ENCODE measurements around the gene PCED1A. TPM values are rescaled to one million over a fixed set of nuclear protein-coding genes. Genes with fewer than 3 reads are reported as not detected.

Gene PCED1A
- total RNA-seq, 2 experiments from 2014 or later: 6.9 to 9.8 TPM

GRCh38 chr20:2866236-2866635 lies 25.8 kb upstream of the PCED1A start:
- no peaks in the 10 kb centered on the region for H3K9me2 ChIP-seq (ENCODE audit: insufficient read depth, low read length)
- no peak overlapping the region for H3K4me2 ChIP-seq (ENCODE audit: low read length)
- H2AFZ ChIP-seq (ENCODE audit: low read length): no peak overlapping the region
- H3K36me3 ChIP-seq (ENCODE audit: insufficient read depth, low read length): peaks cover 6% of the 10 kb centered on the region; the same call in 1 of the 2 replicates
- BruUV-seq (replicated peaks): no TSS peak
- ChIA-PET POLR2A (no interaction called here), CTCF (ENCODE audit: unreplicated experiment) (no interaction called here)
- H3K9me3 ChIP-seq (ENCODE audit: low read length): no peaks in the 10 kb centered on the region
- no peaks in the 10 kb centered on the region for H3K4me1 ChIP-seq (ENCODE audit: insufficient read depth, low read length, poor library complexity, severe bottlenecking)
- DNase-seq (ENCODE audit: low spot score): no peak
- H3K27ac ChIP-seq (ENCODE audit: low read depth, low read length, poor library complexity, severe bottlenecking): no peak overlapping the region
- no peak overlapping the region for H3K4me3 ChIP-seq (ENCODE audit: low read depth, low read length, poor library complexity, severe bottlenecking)
- H3K79me2 ChIP-seq (ENCODE audit: insufficient read depth, low read depth, low read length): no peaks in the 10 kb centered on the region
- intact Hi-C loops (cut with micrococcal nuclease; ENCODE audit: unreplicated experiment): no loop called here
- TF ChIP-seq CTCF (conservative IDR thresholded peaks at IDR 0.05; ENCODE audit: low read length) (no peak), EZH2phosphoT487 (IDR thresholded peaks at IDR 0.05; ENCODE audit: borderline replicate concordance, low read depth, low read length) (no peak)
- H4K20me1 ChIP-seq (ENCODE audit: insufficient read depth, low read length): no peaks in the 10 kb centered on the region

- H3K79me2 ChIP-seq (ENCODE audit: insufficient read depth, low read depth, low read length): no peaks in the 10 kb centered on the region
- peaks cover 6% of the 10 kb centered on the region; the same call in 1 of the 2 replicates for H3K36me3 ChIP-seq (ENCODE audit: insufficient read depth, low read length)
- H4K20me1 ChIP-seq (ENCODE audit: insufficient read depth, low read length): no peaks in the 10 kb centered on the region
- no peaks in the 10 kb centered on the region for H3K4me1 ChIP-seq (ENCODE audit: insufficient read depth, low read length, poor library complexity, severe bottlenecking)
- no peaks in the 10 kb centered on the region for H3K9me3 ChIP-seq (ENCODE audit: low read length)
- TF ChIP-seq CTCF (conservative IDR thresholded peaks at IDR 0.05; ENCODE audit: low read length) (peak; percentile 64), EZH2phosphoT487 (IDR thresholded peaks at IDR 0.05; ENCODE audit: borderline replicate concordance, low read depth, low read length) (no peak)
- no peak overlapping the region for H3K4me2 ChIP-seq (ENCODE audit: low read length)
- no peak overlapping the region for H3K4me3 ChIP-seq (ENCODE audit: low read depth, low read length, poor library complexity, severe bottlenecking)
- H3K9me2 ChIP-seq (ENCODE audit: insufficient read depth, low read length): no peaks in the 10 kb centered on the region
- no peak overlapping the region for H3K27ac ChIP-seq (ENCODE audit: low read depth, low read length, poor library complexity, severe bottlenecking)
- POLR2A ChIA-PET: interaction anchor here (0.5 to 1.5 kb wide), 3 partner anchors 10 to 45 kb away, joined by 3 read pairs; no protein-coding TSS in a partner anchor
- intact Hi-C loops (cut with micrococcal nuclease; ENCODE audit: unreplicated experiment): loop anchor here (1.0 kb wide), 1 partner anchor 136 kb away; no protein-coding TSS in a partner anchor
- CTCF ChIA-PET (ENCODE audit: unreplicated experiment): interaction anchor here (1.0 kb wide), 1 partner anchor 135 kb away, joined by 3 read pairs; no protein-coding TSS in a partner anchor
- H2AFZ ChIP-seq (ENCODE audit: low read length): no peak overlapping the region
- peak; percentile 18 for DNase-seq (ENCODE audit: low spot score)
- BruUV-seq (replicated peaks): no TSS peak
Measured at GRCh38 chr20:2865630-2866029, 25.2 kb upstream of the PCED1A start.

- ChIA-PET POLR2A (interaction anchor here (0.5 to 1.5 kb wide), 2 partner anchors 9 to 16 kb away, joined by 3 read pairs; no protein-coding TSS in a partner anchor), CTCF (ENCODE audit: unreplicated experiment) (interaction anchor here (1.0 kb wide), 1 partner anchor 136 kb away, joined by 3 read pairs; no protein-coding TSS in a partner anchor)
- DNase-seq (ENCODE audit: low spot score): no peak
- no TSS peak for BruUV-seq (replicated peaks)
- H3K4me3 ChIP-seq (ENCODE audit: low read depth, low read length, poor library complexity, severe bottlenecking): no peak overlapping the region
- no peaks in the 10 kb centered on the region for H3K79me2 ChIP-seq (ENCODE audit: insufficient read depth, low read depth, low read length)
- no peaks in the 10 kb centered on the region for H3K9me2 ChIP-seq (ENCODE audit: insufficient read depth, low read length)
- H3K9me3 ChIP-seq (ENCODE audit: low read length): no peaks in the 10 kb centered on the region
- no peak overlapping the region for H2AFZ ChIP-seq (ENCODE audit: low read length)
- intact Hi-C loops (cut with micrococcal nuclease; ENCODE audit: unreplicated experiment): loop anchor here (1.0 kb wide), 1 partner anchor 136 kb away; no protein-coding TSS in a partner anchor
- no peak overlapping the region for H3K4me2 ChIP-seq (ENCODE audit: low read length)
- peaks cover 6% of the 10 kb centered on the region; the same call in 1 of the 2 replicates for H3K36me3 ChIP-seq (ENCODE audit: insufficient read depth, low read length)
- H3K27ac ChIP-seq (ENCODE audit: low read depth, low read length, poor library complexity, severe bottlenecking): no peak overlapping the region
- no peaks in the 10 kb centered on the region for H4K20me1 ChIP-seq (ENCODE audit: insufficient read depth, low read length)
- H3K4me1 ChIP-seq (ENCODE audit: insufficient read depth, low read length, poor library complexity, severe bottlenecking): no peaks in the 10 kb centered on the region
- no peak for TF ChIP-seq EZH2phosphoT487 (IDR thresholded peaks at IDR 0.05; ENCODE audit: borderline replicate concordance, low read depth, low read length)
- no peak for TF ChIP-seq CTCF (conservative IDR thresholded peaks at IDR 0.05; ENCODE audit: low read length)
Measured at GRCh38 chr20:2865101-2865500, 24.6 kb upstream of the PCED1A start.
